ENCODE data around the gene KIF18B.

GRCh38 chr17:44922136-44922535 lies 25.4 kb downstream of the KIF18B start:
- TF ChIP-seq, protein P1, sequence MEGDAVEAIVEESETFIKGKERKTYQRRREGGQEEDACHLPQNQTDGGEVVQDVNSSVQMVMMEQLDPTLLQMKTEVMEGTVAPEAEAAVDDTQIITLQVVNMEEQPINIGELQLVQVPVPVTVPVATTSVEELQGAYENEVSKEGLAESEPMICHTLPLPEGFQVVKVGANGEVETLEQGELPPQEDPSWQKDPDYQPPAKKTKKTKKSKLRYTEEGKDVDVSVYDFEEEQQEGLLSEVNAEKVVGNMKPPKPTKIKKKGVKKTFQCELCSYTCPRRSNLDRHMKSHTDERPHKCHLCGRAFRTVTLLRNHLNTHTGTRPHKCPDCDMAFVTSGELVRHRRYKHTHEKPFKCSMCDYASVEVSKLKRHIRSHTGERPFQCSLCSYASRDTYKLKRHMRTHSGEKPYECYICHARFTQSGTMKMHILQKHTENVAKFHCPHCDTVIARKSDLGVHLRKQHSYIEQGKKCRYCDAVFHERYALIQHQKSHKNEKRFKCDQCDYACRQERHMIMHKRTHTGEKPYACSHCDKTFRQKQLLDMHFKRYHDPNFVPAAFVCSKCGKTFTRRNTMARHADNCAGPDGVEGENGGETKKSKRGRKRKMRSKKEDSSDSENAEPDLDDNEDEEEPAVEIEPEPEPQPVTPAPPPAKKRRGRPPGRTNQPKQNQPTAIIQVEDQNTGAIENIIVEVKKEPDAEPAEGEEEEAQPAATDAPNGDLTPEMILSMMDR (IDR thresholded peaks at IDR 0.05): no peak
- no peak for TF ChIP-seq POLR2A (IDR thresholded peaks at IDR 0.05)
- TF ChIP-seq EP300 (IDR thresholded peaks at IDR 0.05): no peak
